ENCODE data around the gene CDC5L. TPM values are rescaled to one million over a fixed set of nuclear protein-coding genes. Genes with fewer than 3 reads are reported as not detected.

CDC5L gene
- total RNA-seq, 1 donor from 2014 or later: 20.0 TPM

DNA sequence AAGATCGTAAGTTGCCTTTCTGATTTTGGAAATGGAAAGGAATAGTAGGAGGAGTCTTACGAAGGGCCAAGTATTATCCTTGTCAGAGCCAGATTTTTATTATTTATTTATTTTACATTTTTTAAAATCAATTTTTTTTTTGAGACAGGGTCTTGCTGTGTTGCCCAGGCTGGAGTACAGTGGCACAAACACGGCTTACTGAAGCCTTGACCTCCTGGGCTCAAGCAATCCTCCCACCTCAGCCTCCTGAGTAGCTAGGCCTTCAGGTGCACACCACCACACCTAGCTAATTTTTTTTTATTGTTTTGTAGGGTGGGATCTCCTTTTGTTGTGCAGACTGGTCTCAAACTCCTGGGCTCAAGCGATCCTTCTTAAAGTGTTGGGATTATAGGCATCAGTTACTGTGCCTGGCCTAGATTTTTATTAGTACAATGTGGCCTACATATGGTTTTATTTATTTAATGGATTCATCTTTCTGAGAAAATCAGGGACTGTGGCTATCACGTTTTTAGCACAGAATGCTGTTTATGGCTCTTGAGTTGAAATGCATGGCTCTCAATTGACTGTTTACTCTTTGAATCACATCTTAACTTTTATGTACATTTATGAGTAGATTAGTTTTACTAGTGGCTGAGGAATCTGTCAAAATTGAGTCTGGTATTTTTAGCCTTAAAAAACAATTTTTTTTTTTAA is 16.7 kb downstream of the CDC5L start:
- Histone ChIP-seq H3K36me3 (peaks cover 64% of the 10 kb centered on the region), H3K27ac (replicated peaks) (no peak overlapping the region), H3K4me1 (peaks cover 16% of the 10 kb centered on the region), H3K4me3 (no peak overlapping the region), H3K27me3 (ENCODE audit: low read depth) (no peaks in the 10 kb centered on the region), H3K9me3 (replicated peaks) (no peaks in the 10 kb centered on the region)
- TF ChIP-seq, protein P1, sequence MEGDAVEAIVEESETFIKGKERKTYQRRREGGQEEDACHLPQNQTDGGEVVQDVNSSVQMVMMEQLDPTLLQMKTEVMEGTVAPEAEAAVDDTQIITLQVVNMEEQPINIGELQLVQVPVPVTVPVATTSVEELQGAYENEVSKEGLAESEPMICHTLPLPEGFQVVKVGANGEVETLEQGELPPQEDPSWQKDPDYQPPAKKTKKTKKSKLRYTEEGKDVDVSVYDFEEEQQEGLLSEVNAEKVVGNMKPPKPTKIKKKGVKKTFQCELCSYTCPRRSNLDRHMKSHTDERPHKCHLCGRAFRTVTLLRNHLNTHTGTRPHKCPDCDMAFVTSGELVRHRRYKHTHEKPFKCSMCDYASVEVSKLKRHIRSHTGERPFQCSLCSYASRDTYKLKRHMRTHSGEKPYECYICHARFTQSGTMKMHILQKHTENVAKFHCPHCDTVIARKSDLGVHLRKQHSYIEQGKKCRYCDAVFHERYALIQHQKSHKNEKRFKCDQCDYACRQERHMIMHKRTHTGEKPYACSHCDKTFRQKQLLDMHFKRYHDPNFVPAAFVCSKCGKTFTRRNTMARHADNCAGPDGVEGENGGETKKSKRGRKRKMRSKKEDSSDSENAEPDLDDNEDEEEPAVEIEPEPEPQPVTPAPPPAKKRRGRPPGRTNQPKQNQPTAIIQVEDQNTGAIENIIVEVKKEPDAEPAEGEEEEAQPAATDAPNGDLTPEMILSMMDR (IDR thresholded peaks at IDR 0.05; ENCODE audit: borderline replicate concordance): no peak
- intact Hi-C loops (cut with micrococcal nuclease): no loop called here
- DNase-seq: no peak

DNA sequence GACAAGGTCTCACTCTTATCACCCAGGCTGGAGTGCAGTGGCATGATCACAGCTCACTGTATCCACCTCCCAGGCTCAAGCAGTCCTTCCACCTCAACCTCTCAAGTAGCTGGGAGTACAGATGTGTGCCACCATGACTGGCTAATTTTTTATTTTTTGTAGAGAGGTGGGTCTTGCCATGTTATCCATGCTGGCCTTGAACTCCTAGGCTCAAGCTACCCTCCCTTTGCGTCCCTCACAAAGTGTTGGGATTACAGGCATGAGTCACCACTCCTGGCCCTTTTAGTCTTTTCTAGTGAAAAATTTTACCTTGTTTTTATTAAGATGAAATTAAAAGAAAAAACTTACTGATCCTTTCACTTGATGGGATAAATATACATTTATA is 17.2 kb downstream of the CDC5L start:
- no peak for DNase-seq
- intact Hi-C loops (cut with micrococcal nuclease): no loop called here
- H3K27me3 ChIP-seq (ENCODE audit: low read depth): no peaks in the 10 kb centered on the region
- H3K36me3 ChIP-seq: peaks cover 64% of the 10 kb centered on the region
- H3K9me3 ChIP-seq (replicated peaks): no peaks in the 10 kb centered on the region
- H3K4me1 ChIP-seq: peaks cover 16% of the 10 kb centered on the region
- H3K4me3 ChIP-seq: no peak overlapping the region
- TF ChIP-seq, protein P1 (IDR thresholded peaks at IDR 0.05; ENCODE audit: borderline replicate concordance): no peak
- H3K27ac ChIP-seq (replicated peaks): no peak overlapping the region

DNA sequence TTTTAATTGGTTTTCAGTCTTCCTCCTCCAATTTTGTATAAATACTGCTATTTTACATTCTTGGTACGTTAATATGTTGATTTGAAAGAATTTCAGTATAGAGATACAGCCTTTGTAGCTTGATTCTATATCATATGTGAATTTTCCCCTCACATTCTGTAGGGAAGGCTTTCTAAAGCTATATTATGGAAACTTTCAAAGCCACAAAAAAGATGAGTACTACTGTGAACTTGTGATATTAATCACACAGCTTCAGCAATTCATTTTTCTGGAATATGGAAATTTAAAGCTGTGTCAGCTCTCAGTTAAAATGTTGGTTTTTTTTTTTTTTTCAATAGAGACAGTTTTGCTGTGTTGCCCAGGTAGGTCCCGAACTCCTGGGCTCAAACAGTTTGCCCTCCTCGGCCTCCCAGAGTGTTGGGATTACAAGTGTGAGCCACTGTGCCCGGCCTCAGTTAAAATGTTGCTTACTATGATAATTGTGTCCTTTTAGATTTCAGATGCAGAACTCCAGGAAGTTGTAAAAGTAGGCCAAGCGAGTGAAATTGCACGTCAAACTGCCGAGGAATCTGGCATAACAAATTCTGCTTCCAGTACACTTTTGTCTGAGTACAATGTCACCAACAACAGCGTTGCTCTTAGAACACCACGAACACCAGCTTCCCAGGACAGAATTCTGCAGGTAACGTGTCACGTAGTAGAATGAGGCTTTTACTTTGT is 20.6 kb downstream of the CDC5L start:
- Histone ChIP-seq H3K27me3 (ENCODE audit: low read depth) (no peaks in the 10 kb centered on the region), H3K4me3 (no peak overlapping the region), H3K36me3 (peaks cover 91% of the 10 kb centered on the region), H3K4me1 (no peaks in the 10 kb centered on the region), H3K27ac (replicated peaks) (no peak overlapping the region), H3K9me3 (replicated peaks) (no peaks in the 10 kb centered on the region)
- no peak for DNase-seq
- intact Hi-C loops (cut with micrococcal nuclease): no loop called here
- TF ChIP-seq, protein P1 (IDR thresholded peaks at IDR 0.05; ENCODE audit: borderline replicate concordance): no peak

DNA sequence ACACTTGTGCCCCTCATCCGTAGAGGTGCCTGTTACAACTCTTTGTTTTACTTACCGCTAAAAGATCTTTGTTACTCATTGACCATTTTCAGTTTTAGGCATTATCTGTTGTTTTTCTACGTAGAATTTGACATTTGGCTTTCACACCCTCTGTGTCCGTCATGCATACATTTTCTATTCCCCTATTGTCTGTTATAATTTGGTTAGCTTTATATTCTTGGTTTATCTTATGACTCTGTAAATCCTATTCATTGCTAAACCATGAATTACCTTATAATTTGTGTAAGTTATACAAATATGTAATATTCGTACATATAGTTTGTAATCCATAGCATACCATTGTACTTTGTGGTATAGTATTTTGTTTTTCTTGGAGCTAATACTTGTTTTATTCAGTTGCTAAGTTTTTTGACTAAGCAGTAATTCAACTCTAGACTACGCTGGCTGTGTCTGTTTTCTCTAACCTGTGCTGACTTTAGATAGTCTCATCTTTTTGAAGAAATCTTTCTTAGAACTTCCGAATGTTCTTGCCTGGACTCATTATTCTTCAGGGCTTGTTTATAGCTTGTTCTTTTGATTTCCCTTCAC is 21.8 kb downstream of the CDC5L start:
- Histone ChIP-seq H3K36me3 (peaks cover 92% of the 10 kb centered on the region), H3K4me3 (no peak overlapping the region), H3K27me3 (ENCODE audit: low read depth) (no peaks in the 10 kb centered on the region), H3K9me3 (replicated peaks) (no peaks in the 10 kb centered on the region), H3K27ac (replicated peaks) (no peak overlapping the region), H3K4me1 (no peaks in the 10 kb centered on the region)
- DNase-seq: no peak
- TF ChIP-seq, protein P1 (IDR thresholded peaks at IDR 0.05; ENCODE audit: borderline replicate concordance): no peak
- intact Hi-C loops (cut with micrococcal nuclease): no loop called here

DNA sequence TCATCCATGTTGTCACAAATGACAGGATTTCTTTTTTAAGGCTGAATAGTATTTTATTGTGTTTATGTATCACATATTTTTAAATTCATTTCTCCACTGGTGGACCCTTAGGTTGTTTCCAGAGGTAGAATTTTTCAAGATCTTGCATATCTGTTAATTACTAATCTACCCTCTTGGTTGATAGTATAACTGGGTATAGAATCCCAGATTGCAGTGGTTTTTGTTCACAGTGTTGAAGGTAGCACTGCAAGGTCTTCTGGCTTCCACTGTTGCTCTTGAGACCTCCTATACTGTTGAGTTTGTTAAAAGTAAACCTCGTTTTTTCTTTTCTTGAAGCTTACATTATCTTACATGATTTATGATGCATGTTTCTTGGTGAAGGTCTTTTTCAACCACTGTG is 22.9 kb downstream of the CDC5L start:
- Histone ChIP-seq H3K9me3 (replicated peaks) (no peaks in the 10 kb centered on the region), H3K27ac (replicated peaks) (no peak overlapping the region), H3K27me3 (ENCODE audit: low read depth) (no peaks in the 10 kb centered on the region), H3K36me3 (peaks cover 84% of the 10 kb centered on the region), H3K4me3 (no peak overlapping the region), H3K4me1 (peaks cover 6% of the 10 kb centered on the region)
- no peak for DNase-seq
- TF ChIP-seq, protein P1 (IDR thresholded peaks at IDR 0.05; ENCODE audit: borderline replicate concordance): no peak
- intact Hi-C loops (cut with micrococcal nuclease): no loop called here

Measured in left ventricle myocardium inferior (tissue), 1 donor.